GM12864 (cell line): Measurements from ENCODE around the gene SUPT3H.

ENCODE experiments used
- DNase-seq: peaks from one replicate; pipeline ENCODE4 v3.0.0-alpha.2; 2011; ENCODE audit warnings: low read depth
- H3K4me3 ChIP-seq: 2 replicates; pipeline ENCODE4 v1.5.1; 2011; ENCODE audit warnings: mild to moderate bottlenecking, low read depth, low read length, control low read depth
- CTCF ChIP-seq: IDR thresholded peaks from 2 replicates; pipeline ENCODE4 v1.5.1; 2011; ENCODE audit warnings: low read depth, mild to moderate bottlenecking, moderate library complexity, low read length, control low read depth, inconsistent platforms; ENCODE audit errors: missing control alignments

SUPT3H gene

GRCh38 chr6:45222380-45222779 lies 155.4 kb downstream of the SUPT3H start:
- DNase-seq: no peak
- no peak for TF ChIP-seq CTCF
- H3K4me3 ChIP-seq: no peak overlapping the region

- TF ChIP-seq CTCF: no peak
- no peak overlapping the region for H3K4me3 ChIP-seq
- no peak for DNase-seq
These were observed 162.0 kb downstream of the SUPT3H start for GRCh38 chr6:45215759-45216158.

- H3K4me3 ChIP-seq: no peak overlapping the region
- TF ChIP-seq CTCF: no peak
- no peak for DNase-seq
These were observed 164.8 kb downstream of the SUPT3H start for GRCh38 chr6:45212976-45213375.

- no peak overlapping the region for H3K4me3 ChIP-seq
- DNase-seq: no peak
- TF ChIP-seq CTCF: no peak
These were observed 168.0 kb downstream of the SUPT3H start for GRCh38 chr6:45209762-45210161.

- no peak for TF ChIP-seq CTCF
- no peak for DNase-seq
- no peak overlapping the region for H3K4me3 ChIP-seq
These were observed 170.8 kb downstream of the SUPT3H start for GRCh38 chr6:45206793-45207492.

GRCh38 chr6:45201484-45201883 lies 176.2 kb downstream of the SUPT3H start:
- no peak for DNase-seq
- no peak for TF ChIP-seq CTCF
- no peak overlapping the region for H3K4me3 ChIP-seq

GRCh38 chr6:45200510-45200909 lies 177.2 kb downstream of the SUPT3H start:
- TF ChIP-seq CTCF: no peak
- no peak overlapping the region for H3K4me3 ChIP-seq
- no peak for DNase-seq
